Measurements from ENCODE around the gene EXOC2. TPM values are rescaled to one million over a fixed set of nuclear protein-coding genes. Genes with fewer than 3 reads are reported as not detected.
"Not testable (repeated sequence)": the region's sequence is repeated elsewhere in the genome, so short reads cannot be mapped to it uniquely, and the experiment has no call there.

Gene EXOC2
- polyA plus RNA-seq, 4 donors, result 21.7 to 23.0 (median 22.5) TPM

DNA sequence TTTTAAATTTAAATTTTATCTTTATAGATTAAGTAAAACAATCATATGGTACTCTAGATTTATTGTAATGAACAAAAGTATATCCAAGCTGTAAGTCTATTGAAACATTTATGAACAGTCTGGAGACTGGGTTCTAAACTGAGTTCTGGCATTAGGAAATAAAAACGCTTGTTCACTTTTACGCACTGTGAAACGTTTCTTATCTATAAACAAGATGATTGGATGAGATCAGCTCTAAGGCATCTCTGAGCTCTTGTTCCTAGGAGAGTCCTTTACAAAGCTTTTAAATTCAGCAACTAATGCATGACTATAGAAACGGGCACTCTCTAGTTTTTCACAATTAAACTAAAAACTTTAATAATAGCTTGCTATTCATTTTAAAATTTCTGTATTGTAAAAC lies 42.8 kb downstream of the EXOC2 start:
- DNase-seq (ENCODE audit: low read depth in 4 of 4, low spot score in 2 of 4), result no peak

DNA sequence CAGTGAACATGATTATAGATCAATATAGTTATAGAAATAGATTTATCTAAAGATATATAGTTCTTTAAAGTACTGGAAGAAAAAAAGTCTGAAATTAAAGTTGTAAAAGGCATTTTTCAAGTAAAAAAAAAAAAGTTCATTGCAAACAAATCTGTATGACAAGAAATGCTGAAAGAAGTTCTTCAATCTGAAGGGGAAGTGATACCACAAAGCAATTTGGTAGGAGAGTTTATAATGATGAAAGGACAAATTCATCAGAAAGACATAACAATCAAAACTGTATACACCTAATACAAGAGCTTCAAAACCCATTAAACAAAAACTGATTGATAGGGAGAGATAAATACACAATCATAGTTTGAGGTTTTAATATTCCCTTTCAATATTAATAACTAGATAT lies 50.1 kb downstream of the EXOC2 start:
- no peak for DNase-seq (ENCODE audit: low read depth in 4 of 4, low spot score in 2 of 4)

DNA sequence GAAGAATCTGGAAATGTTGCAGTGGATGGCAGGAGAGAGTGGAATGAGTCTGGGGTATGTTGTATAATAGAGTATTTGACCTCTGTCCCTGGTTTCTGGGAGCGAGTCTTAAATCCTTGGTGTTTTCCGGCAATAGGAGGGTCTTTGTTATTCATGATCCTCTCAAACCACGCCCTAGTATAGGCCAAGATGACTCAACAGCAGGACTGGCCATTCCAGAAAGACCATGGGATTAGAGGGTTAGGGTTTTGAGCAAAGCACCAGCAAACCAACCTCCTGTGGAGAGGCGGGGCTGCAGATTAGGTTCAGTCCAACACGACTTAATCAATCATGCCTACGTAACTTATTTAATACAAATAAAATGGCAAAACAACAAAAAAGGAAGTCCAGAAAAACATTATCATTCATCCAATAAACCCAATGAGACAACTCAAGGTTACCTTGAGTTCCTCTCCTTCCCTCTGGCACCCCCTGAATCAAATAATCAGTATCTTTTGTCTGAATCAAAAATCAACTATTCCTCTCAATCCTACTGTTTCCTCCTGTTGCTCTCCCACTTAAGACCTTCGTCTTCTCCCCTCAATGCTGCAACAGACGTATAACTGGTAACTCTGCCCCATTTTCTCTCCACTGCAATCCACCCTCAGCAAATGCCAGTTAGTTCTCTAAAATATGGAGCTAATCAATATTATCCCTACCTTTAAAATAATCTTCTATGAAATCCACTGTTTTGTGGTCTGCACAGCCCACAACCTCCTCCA lies 51.5 kb downstream of the EXOC2 start:
- DNase-seq (ENCODE audit: low read depth in 4 of 4, low spot score in 2 of 4), result no peak

DNA sequence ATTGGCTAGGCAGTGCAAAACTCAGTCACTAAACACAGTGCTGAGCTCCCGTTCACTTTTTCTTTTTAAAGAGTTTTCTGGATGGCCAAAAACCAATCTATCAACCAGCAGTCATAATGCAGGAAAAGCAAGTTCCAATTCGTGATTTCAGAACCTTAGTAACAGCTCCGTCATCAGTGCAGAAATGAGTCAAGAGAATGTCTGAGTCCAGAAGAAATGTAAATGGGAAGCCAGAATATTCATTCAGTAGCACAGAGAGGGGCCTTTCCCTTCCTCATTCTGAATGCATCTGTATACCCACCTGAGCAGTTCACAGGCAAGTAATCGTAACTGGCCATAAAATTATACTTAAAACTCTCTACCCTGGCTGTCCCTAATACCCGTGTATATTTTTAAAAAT lies 56.5 kb downstream of the EXOC2 start:
- no peak for DNase-seq (ENCODE audit: low read depth in 4 of 4, low spot score in 2 of 4)

DNA sequence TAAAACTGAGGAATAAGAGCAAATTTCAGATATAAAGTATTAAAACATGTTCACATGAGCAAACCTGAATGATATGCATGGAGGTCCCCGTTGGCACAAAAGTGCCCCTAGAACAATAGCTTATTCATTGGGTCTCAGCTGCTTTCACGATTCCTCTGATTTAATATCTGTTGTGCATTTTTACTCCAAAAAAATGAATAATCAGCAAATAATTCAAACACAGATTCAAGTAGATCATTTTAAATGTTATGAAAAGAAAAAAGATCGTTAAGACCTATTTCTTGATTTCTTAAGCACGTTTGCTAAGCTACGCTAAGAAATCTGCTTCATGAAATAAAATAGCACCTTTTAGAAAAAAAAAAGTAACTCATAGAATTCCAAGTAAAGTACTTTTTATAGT lies 57.7 kb downstream of the EXOC2 start:
- no peak for DNase-seq (ENCODE audit: low read depth in 4 of 4, low spot score in 2 of 4)

DNA sequence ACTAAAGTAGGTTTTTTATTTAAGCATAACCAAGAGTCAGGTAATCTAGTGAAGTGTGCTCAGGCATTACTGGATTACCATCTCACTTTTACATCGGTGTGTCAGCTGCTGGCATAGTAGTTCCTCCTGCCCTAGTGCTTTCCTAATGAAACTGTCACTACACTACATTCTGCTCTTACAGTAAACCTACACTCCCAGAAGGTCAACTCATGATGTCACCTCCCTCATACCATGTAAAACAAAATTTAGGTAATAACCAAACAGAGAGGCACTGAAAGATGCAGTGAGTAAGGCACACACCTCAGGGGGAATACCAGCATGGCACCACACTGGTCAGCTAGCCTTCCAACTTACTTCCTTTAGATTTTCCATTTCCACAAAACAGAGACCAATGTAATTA lies 59.3 kb downstream of the EXOC2 start:
- DNase-seq (ENCODE audit: low read depth in 4 of 4, low spot score in 2 of 4), result no peak

DNA sequence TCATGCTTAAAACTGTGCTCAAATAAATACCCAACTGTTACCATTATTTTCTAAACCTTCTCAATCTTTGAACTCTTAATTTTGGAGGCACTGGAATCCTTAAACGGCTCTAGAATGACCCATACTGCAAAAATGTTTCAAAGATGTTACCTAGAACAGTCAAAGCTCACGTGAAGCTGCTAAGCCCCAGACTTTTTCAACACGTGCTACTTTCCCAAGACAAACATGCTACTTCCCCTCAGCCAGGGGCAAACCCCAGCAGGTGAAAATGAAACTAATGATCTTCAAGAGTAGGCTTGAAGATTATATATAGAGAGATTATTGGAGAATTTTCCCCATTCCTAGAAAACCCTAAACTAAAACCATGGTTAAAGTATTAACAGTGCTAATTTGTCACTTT lies 64.2 kb downstream of the EXOC2 start:
- DNase-seq (ENCODE audit: low read depth in 4 of 4, low spot score in 2 of 4), result no peak

DNA sequence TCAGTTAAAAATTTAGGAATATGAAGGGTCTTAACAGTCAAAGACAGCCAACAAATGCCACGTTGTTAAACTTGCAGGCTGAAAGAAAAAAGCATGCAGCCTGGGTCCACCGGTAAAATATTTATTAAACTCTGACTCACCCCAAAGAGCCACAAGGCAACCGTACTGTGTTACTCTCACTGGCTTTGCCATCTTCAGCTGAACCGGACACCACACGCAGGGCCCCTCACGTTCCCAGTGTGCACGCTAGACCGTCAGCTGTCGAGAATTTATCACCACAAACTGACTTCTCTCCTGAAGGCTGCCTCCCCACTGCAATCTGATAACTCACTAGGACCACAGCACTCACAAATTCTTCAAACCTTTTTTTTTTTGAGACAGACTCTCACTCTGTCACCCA lies 66.7 kb downstream of the EXOC2 start:
- DNase-seq (ENCODE audit: low read depth in 4 of 4, low spot score in 2 of 4), result no peak

DNA sequence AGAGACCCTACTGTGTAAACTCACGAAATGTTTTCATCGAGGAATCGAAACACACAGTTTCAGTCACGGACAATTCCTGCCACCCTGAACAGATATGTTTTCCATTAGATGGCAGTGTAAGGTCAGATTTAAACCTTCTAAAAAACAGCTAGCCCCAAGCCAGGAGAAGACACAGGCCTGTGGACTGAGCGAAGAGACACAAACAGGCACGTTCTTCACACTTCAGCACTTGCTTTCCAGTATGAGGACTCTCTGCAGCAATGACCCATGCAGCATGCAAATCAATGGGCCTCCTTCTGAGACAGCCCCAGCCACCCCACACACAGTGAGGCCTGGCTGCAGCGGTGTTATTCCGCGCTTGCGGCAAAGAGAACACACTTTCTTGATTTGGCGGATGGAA lies 68.0 kb downstream of the EXOC2 start:
- no peak for DNase-seq (ENCODE audit: low read depth in 4 of 4, low spot score in 2 of 4)

DNA sequence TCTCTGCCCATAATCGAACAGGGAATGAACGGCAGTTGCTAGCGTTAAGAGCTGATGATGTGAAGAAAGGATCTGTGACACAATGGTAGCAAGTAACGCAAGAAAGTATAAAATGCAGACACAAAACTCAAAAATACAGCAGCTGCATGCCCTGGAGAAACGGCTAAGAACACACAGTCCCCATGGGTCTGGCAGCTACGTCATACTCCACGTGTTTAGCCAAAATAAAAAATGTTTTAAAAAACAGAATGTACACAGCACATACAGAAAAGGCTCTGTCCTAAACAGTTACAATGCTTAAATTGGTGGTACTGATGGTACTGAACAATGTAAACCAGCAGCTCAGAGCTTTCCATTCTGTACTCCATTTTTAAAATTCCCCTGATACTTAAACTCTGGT lies 70.5 kb downstream of the EXOC2 start:
- no peak for DNase-seq (ENCODE audit: low read depth in 4 of 4, low spot score in 2 of 4)

DNA sequence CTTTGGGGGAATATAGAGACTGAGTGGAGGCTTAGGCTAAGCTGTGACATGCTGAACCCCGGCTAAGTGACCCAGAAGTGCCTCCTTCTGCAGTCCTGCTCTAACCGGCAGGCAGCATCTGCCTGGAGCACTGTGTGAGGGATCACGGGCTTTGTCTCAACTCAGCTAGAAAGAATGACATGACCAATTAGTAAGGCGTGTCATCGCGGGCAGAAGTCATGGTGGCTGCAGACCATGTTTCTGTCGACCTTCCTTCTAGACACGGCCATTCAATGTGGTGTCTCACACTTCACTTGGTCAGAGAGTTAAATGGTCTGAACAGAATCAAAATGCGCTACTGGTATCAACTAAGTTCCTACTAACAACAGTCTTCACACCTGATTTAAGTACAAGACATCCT lies 71.0 kb downstream of the EXOC2 start:
- DNase-seq (ENCODE audit: low read depth in 4 of 4, low spot score in 2 of 4), result no peak

DNA sequence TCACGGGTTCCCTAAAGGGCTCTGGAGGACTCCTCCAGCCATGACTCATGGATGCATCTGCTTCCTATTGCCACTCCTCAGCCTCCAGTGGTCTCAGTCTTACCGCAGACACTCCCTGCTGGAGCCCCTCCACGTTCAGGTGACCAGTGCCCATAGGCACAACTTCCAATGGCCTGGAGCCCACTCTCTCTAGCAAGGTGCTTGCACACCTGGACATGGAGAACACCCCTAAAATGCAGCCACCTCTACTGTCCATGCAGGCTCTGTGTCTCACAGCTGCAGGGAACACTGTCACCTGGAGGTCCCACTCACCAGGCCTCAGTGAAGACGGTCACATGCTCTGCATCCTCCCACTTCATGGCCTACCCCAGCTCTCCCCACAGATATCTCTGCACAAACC lies 72.0 kb downstream of the EXOC2 start:
- DNase-seq (ENCODE audit: low read depth in 4 of 4, low spot score in 2 of 4), result no peak

DNA sequence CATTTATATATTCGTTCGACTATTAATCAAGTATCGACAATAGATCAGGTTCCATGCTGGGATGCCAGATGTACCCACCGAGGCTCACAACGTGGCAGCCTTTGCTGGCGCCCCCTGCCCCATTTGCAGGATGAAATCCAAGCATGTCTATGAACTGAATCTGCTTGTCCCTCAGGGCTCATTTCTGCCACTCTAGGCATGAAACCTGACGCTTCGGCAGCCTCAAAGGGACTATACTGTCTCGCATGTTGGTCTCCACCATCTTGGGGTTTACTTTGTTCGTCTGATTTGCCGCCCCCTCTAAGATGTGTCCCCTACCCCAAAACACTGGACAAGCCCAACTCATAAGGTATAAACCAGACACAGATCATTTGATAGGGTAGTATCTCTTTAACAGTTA lies 72.8 kb downstream of the EXOC2 start:
- no peak for DNase-seq (ENCODE audit: low read depth in 4 of 4, low spot score in 2 of 4)

DNA sequence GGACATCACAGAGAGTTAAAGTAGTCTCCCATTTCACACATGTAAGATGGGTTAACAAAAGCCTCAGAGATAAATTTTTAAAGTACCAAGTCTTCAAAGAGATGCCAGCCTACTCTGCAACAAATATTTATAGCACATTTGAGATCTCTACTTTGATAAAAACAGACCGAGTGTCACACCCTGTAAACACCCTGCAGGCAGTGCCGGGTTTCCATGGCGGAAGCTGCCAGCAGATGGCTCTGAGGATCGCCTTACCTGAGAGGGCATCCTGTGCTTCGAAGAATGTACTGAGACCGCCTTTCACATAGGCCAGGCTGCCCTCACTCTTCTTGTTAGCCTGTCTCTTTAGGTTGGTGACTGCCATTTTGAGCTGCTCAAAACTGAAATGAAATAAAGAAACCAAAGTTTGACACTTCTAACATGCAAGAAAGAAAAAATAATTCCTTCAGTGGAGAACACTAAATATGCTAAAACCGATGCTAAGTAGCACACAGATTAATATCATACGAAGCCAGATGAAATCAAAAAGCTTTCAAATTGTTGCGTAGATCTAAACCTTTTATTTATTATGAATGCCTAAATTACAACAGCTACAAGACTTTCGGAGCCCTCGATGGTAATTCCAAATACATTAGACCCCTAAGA lies 75.4 kb downstream of the EXOC2 start:
- no peak for DNase-seq (ENCODE audit: low read depth in 4 of 4, low spot score in 2 of 4)

DNA sequence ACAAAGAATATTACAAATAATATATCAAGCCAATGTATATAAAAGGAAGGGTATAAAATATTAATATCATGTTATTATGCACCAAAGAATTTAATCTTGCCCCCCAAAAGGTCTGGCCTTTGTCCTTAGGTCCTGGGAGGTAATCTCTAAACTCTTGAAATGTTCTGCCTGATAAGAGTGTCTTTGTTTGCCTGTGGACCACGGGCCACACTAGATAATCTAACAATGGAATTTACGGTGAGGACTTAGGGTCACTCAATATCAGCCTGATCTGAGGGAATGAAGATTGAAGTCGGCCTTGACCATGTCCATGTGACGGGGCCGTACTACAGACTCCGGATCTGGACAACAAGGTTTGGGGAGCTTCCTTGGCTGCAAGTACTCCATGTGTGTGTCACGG lies 79.0 kb downstream of the EXOC2 start:
- no peak for DNase-seq (ENCODE audit: low read depth in 4 of 4, low spot score in 2 of 4)

DNA sequence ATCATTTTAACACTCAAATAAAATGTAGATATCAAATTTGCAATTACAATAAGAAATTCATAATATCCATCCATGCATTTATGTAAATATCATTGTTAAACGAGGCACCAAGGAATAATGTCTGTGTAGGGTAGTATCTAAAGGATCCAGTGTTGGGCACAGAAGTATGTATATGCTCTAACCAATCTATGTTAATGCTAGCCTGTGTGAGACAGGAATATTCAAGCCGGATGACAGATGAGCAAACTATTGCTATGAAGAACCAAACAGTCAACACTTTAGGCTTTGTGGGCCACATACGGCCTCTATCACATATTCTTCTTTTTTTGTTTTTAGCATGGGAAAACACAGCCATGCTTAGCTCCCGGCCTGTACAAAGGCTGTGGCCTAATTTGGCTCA lies 81.0 kb downstream of the EXOC2 start:
- DNase-seq (ENCODE audit: low read depth in 4 of 4, low spot score in 2 of 4), result no peak

DNA sequence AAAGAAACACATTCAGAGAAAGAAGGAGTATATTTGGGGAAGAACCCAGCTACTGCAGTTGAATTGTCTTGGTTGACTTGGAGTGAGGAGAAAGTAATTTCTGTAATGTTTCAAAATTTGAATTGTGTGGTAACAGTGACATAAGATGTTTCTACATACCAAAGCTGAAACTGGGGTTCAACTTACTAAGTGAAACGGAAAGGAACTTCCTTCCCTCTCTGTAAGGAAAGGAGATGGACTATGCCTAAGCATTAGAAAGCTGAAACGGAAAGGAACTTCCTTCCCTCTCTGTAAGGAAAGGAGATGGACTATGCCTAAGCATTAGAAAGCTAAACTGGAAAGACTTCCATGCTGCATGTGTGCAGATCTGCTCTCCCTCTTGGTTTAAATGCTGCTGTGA lies 82.1 kb downstream of the EXOC2 start:
- no peak for DNase-seq (ENCODE audit: low read depth in 4 of 4, low spot score in 2 of 4)

DNA sequence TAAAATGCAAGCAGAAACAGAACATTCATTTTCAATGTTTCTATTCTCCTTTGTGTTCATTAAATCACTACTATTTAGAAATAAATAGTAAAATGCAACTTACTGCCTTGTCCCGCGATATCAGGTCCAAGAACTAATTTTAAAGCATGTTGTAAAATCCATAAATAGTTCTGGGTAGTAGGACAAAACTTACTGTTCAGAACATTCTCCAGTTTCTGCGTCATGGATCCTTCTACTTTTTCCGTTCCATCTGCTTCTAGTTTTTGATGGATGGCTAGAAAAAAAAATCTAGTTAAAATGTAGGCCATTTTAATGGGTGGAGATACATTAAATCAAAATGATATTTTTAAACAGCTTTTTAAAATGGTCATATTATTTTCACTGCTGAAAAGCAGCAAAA lies 83.0 kb downstream of the EXOC2 start:
- no peak for DNase-seq (ENCODE audit: low read depth in 4 of 4, low spot score in 2 of 4)

DNA sequence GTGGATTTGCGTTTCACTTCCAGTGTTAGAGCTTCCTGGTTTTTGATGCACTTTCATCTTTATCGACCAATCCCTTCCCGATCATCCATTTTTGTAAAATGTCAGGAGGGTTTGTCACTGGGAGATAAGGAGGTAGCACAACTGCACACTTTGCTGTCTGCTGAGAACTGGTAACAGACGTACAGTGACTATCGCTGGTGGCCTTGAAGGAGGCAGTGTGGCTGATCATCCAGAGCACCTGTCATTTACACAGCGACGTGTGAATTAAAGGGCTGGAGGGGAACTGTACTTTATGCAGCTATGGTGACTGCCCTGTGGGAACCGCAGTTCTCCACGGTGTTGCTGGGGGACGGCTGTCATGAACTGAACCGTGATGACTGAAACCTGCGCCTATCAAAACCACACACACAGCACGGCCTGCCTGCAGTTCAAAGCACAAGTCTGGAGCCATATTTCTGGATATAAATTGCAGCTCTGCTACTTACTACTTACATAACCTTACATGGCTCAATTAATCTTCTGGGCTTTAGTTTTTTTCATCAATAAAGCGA lies 86.0 kb downstream of the EXOC2 start:
- DNase-seq (ENCODE audit: low read depth in 4 of 4, low spot score in 2 of 4), result no peak

DNA sequence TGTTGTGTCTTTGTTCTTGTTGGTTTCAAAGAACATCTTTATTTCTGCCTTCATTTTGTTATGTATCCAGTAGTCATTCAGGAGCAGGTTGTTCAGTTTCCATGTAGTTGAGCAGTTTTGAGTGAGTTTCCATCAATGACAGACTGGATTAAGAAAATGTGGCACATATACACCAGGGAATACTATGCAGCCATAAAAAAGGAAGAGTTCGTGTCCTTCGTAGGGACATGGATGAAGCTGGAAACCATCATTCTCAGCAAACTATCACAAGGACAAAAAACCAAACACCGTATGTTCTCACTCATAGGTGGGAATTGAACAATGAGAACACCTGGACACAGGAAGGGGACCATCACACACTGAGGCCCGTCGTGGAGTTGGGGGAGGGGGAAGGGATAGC lies 87.0 kb downstream of the EXOC2 start:
- not testable (repeated sequence) for DNase-seq (ENCODE audit: low read depth in 4 of 4, low spot score in 2 of 4)

DNA sequence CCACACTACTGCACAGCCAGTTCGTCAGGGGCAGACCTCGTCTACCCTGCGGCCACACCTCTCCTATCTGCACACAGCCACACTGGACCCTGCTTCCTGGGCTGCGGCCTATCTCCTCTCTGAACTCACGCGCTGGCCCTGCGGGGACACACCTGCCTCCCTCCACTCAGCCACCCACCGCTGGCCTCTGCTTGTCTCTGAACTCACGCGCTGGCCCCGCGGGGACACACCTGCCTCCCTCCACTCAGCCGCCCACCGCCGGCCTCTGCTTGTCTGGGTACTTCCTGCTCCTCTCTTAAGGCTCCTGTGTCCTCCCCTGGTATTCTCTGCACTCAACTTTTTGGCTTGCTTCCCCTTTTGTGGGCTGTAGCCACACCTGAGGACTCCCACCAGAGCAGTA lies 88.4 kb downstream of the EXOC2 start:
- no peak for DNase-seq (ENCODE audit: low read depth in 4 of 4, low spot score in 2 of 4)

DNA sequence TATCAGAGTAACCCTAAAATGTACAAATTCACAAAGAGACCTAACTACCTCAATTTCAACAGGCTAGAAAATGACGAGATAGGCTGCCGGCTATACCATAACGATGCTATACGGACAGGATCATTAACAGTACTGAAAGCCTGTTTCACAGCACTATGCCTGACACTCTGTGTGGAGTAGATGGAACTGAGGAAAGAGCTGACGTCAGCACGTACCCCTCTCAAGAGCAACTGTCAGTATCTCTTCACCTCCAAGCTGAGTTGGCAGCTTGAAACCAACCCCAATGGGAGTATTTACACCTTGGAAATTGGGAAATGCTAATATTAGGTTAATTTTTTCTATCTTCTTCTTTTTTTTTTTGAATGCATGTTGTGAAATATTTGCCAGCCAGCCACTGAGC lies 89.7 kb downstream of the EXOC2 start:
- no peak for DNase-seq (ENCODE audit: low read depth in 4 of 4, low spot score in 2 of 4)

Measured in left renal cortex interstitium (tissue), 4 donors.